IMR-90 (cell line): ENCODE measurements around the gene CCT3. TPM values are rescaled to one million over a fixed set of nuclear protein-coding genes. Genes with fewer than 3 reads are reported as not detected.

Experiments
- ATAC-seq: fragments of 200-7000 bp; cut with Tn5 transposase; 2 replicates; pipeline ENCODE4 v1.9.1; 2020; ENCODE audit warnings: low read depth, mild to moderate bottlenecking, moderate library complexity
- BruUV-seq: library from RNA; stranded (reverse); fragments of 400-500 nt; replicated peaks from 2 replicates; lab custom pipeline; 2021; lab: Mats Ljungman, UMichigan
- CTCF ChIA-PET: fragments of 300-600 bp; formaldehyde crosslinking; extraction: SDS; loops from one replicate; lab custom pipeline; 2021; ENCODE audit warnings: antibody characterized with exemption; lab: Yijun Ruan, JAX
- POLR2A ChIA-PET: fragments of 300-600 bp; sonication (Branson Sonifier 250); formaldehyde crosslinking; loops from one replicate; lab custom pipeline; 2022; ENCODE audit warnings: antibody characterized with exemption; ENCODE audit not compliant: unreplicated experiment; lab: Charles Lee
- DNase-seq: peaks from one replicate; pipeline ENCODE4 v3.0.0; 2013
- H2AFZ ChIP-seq: replicated peaks from 2 replicates; pipeline ENCODE3; 2013; ENCODE audit warnings: low read length, mild to moderate bottlenecking; ENCODE audit not compliant: poor library complexity
- H2AK5ac ChIP-seq: 2 replicates; pipeline ENCODE4 v1.6.1; 2013; ENCODE audit warnings: low read depth, low read length, inconsistent platforms
- H2AK9ac ChIP-seq: replicated peaks from 2 replicates; pipeline ENCODE3; 2013; ENCODE audit warnings: mild to moderate bottlenecking, low read depth, low read length, moderate library complexity; ENCODE audit not compliant: poor library complexity
- H2BK120ac ChIP-seq: 2 replicates; pipeline ENCODE4 v1.6.1; 2013; ENCODE audit warnings: low read depth, low read length, inconsistent platforms
- H2BK15ac ChIP-seq: 3 replicates; pipeline ENCODE4 v1.6.1; 2013; ENCODE audit warnings: low read depth, low read length, inconsistent platforms
- H2BK20ac ChIP-seq: 2 replicates; pipeline ENCODE4 v1.6.1; 2013; ENCODE audit warnings: low read depth, mild to moderate bottlenecking, inconsistent platforms, low read length, moderate library complexity
- H2BK5ac ChIP-seq: 2 replicates; pipeline ENCODE4 v1.6.1; 2013; ENCODE audit warnings: mild to moderate bottlenecking, low read depth, low read length, inconsistent platforms; ENCODE audit not compliant: poor library complexity, severe bottlenecking
- H3K14ac ChIP-seq: replicated peaks from 2 replicates; pipeline ENCODE4 v1.6.1; 2013; ENCODE audit warnings: low read depth, low read length, inconsistent platforms
- H3K18ac ChIP-seq: 2 replicates; pipeline ENCODE4 v1.6.1; 2013; ENCODE audit warnings: low read depth, low read length, control low read depth
- H3K23ac ChIP-seq: 2 replicates; pipeline ENCODE4 v1.6.1; 2013; ENCODE audit warnings: low read depth, low read length, inconsistent platforms
- H3K27ac ChIP-seq: 2 replicates; pipeline ENCODE4 v1.5.1; 2013; ENCODE audit warnings: mild to moderate bottlenecking, control low read depth, low read length; ENCODE audit not compliant: insufficient read depth
- H3K27me3 ChIP-seq: 2 replicates; pipeline ENCODE4 v1.6.1; 2013; ENCODE audit warnings: low read length; ENCODE audit not compliant: control insufficient read depth, insufficient read depth
- H3K36me3 ChIP-seq: 2 replicates; pipeline ENCODE4 v1.6.1; 2013; ENCODE audit warnings: low read length, mixed read lengths; ENCODE audit not compliant: control insufficient read depth, insufficient read depth
- H3K4ac ChIP-seq: 2 replicates; pipeline ENCODE4 v1.6.1; 2013; ENCODE audit warnings: low read depth, low read length, inconsistent platforms
- H3K4me1 ChIP-seq: 2 replicates; pipeline ENCODE4 v1.6.1; 2013; ENCODE audit warnings: low read length, mixed read lengths; ENCODE audit not compliant: control insufficient read depth, insufficient read depth
- H3K4me2 ChIP-seq: 2 replicates; pipeline ENCODE4 v1.6.1; 2013; ENCODE audit warnings: low read depth, mild to moderate bottlenecking, control low read depth, low read length, moderate library complexity
- H3K4me3 ChIP-seq: 2 replicates; pipeline ENCODE4 v1.5.1; 2013; ENCODE audit warnings: low read depth, mild to moderate bottlenecking, control low read depth, low read length, moderate library complexity; ENCODE audit not compliant: insufficient read depth
- H3K56ac ChIP-seq: 2 replicates; pipeline ENCODE4 v1.6.1; 2013; ENCODE audit warnings: low read length, inconsistent platforms; ENCODE audit not compliant: insufficient read depth; ENCODE audit errors: extremely low read depth
- H3K79me1 ChIP-seq, 2 experiments: 2 replicates each; pipeline ENCODE4 v1.6.1; 2013; ENCODE audit warnings: low read length in 2 of 2, inconsistent platforms in 1 of 2, low read depth in 1 of 2
- H3K9ac ChIP-seq: 2 replicates; pipeline ENCODE4 v1.6.1; 2013; ENCODE audit warnings: low read depth, low read length, control low read depth
- H3K9me1 ChIP-seq: 2 replicates; pipeline ENCODE4 v1.6.1; 2013; ENCODE audit warnings: low read length, inconsistent platforms; ENCODE audit not compliant: insufficient read depth
- H3K9me3 ChIP-seq: 2 replicates; pipeline ENCODE4 v1.6.1; 2013; ENCODE audit warnings: low read length; ENCODE audit not compliant: control insufficient read depth, insufficient read depth
- H4K20me1 ChIP-seq: 2 replicates; pipeline ENCODE4 v1.6.1; 2013; ENCODE audit warnings: low read length, inconsistent platforms; ENCODE audit not compliant: insufficient read depth
- H4K5ac ChIP-seq: 2 replicates; pipeline ENCODE4 v1.6.1; 2013; ENCODE audit warnings: mild to moderate bottlenecking, low read depth, low read length, control low read depth
- H4K8ac ChIP-seq, 2 experiments: 2 replicates each; pipeline ENCODE4 v1.6.1; 2013; ENCODE audit warnings: low read depth in 2 of 2, low read length in 2 of 2, control low read depth in 1 of 2, inconsistent platforms in 1 of 2
- H4K91ac ChIP-seq: 2 replicates; pipeline ENCODE4 v1.6.1; 2013; ENCODE audit warnings: low read depth, low read length, inconsistent platforms; ENCODE audit not compliant: insufficient read depth
- BHLHE40 ChIP-seq: fragments of 150-350 bp; IDR thresholded peaks from 2 replicates; pipeline ENCODE4 v1.6.1; 2016; ENCODE audit warnings: mild to moderate bottlenecking, low read depth, low read length
- FOS ChIP-seq: fragments of 150-350 bp; IDR thresholded peaks from 2 replicates; pipeline ENCODE4 v1.6.1; 2016; ENCODE audit warnings: low read depth, low read length
- MXI1 ChIP-seq: IDR thresholded peaks from 2 replicates; pipeline ENCODE4 v1.6.1; 2012; ENCODE audit warnings: low read depth, mild to moderate bottlenecking, low read length, moderate library complexity, borderline replicate concordance
- POLR2A ChIP-seq: IDR thresholded peaks from 2 replicates; pipeline ENCODE4 v1.6.1; 2012; ENCODE audit warnings: mild to moderate bottlenecking, low read depth, low read length
- RAD21 ChIP-seq: IDR thresholded peaks from 2 replicates; pipeline ENCODE4 v1.6.1; 2012; ENCODE audit warnings: low read length, improper control_type of control experiment
- SMC3 ChIP-seq: fragments of 150-350 bp; IDR thresholded peaks from 2 replicates; pipeline ENCODE4 v1.6.1; 2016; ENCODE audit warnings: low read depth, mild to moderate bottlenecking, antibody characterized with exemption, low read length, moderate library complexity
- WGBS, 2 experiments: methylation state at CpG; one replicate each; pipeline versions ENCODE4 v1.1.5 to v1.1.7; 2013; ENCODE audit warnings: missing lambda C conversion rate in 2 of 2; ENCODE audit not compliant: insufficient read length in 1 of 2; ENCODE audit errors: extremely low coverage in 2 of 2; 5-methylcytosine and 5-hydroxymethylcytosine counted together
- dilution Hi-C: fragments of 300-500 bp; cut with HindIII; formaldehyde crosslinking; loops from one replicate; pipeline ENCODE4 v1.14.3; 2018; ENCODE audit warnings: low sequenced_read_pairs; ENCODE audit not compliant: unreplicated experiment
- in situ Hi-C: fragments of 300-500 bp; cut with MboI; formaldehyde crosslinking; loops from 3 replicates; pipeline ENCODE4 v1.14.3; 2019; ENCODE audit warnings: low sequenced_read_pairs, inconsistent platforms, mixed read lengths
- intact Hi-C: fragments of 100-400 bp; cut with micrococcal nuclease; formaldehyde crosslinking; loops from 2 replicates; pipeline ENCODE4 v1.10.0; 2022
- polyA plus RNA-seq, 3 experiments: library from polyadenylated mRNA; depleted of rRNA; stranded (reverse); fragments of >200 nt; gene quantifications; 2 replicates each; pipeline ENCODE4 v1.2.3, GENCODE V29; 2012; ENCODE audit warnings: low replicate concordance in 1 of 3
- total RNA-seq: library from RNA; depleted of rRNA; stranded (reverse); fragments of >200 nt; gene quantifications from 2 replicates; pipeline ENCODE4 v1.2.3, GENCODE V29; 2012
- TF ChIP-seq, protein P1 (sequence below): conservative IDR thresholded peaks from 2 replicates; pipeline ENCODE4 v1.5.1; 2012; ENCODE audit warnings: mild to moderate bottlenecking, low read depth, low read length, improper control_type of control experiment
- TF ChIP-seq, protein P2 (sequence below): fragments of 150-350 bp; IDR thresholded peaks from 2 replicates; pipeline ENCODE4 v1.6.1; 2017; ENCODE audit warnings: mild to moderate bottlenecking, antibody characterized with exemption, low read length, low read depth

Gene CCT3
- total and polyA plus RNA-seq, 2 of the 4 experiments (the other 2 are of a cell fraction) = 313 to 595 TPM

DNA sequence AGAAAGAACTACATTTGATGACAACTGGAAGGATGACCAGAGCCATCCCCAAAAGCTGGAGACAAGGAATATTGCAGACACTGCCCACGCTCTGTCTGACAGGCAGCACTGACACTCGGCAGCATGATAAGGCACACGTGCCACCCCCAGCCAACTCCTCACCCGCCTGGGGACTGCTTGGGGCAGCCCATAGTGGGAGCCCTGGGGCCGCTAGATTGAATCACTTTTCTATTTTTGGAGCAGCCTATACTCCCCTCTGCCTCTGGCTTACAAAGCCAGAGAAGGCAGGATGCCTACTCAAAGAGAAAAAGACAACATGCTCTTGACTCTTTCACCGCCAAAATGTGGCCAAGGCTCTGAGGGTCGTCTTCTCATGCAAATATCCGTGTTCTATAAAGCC is 56.8 kb downstream of the CCT3 start:
- peaks cover 7% of the 10 kb centered on the region for H3K9me1 ChIP-seq
- intact Hi-C loops (no loop called here), dilution Hi-C loops (no loop called here), in situ Hi-C loops (no loop called here)
- H3K23ac ChIP-seq = peak overlapping the region; percentile 25; the same call in 1 of the 2 replicates
- H3K9ac ChIP-seq = peak overlapping the region; percentile 86; the same call in 1 of the 2 replicates
- H3K27ac ChIP-seq = no peak overlapping the region
- peak overlapping the region; percentile 12 for H2AK9ac ChIP-seq
- no peak overlapping the region for H3K56ac ChIP-seq
- no peak overlapping the region for H4K8ac ChIP-seq
- H4K20me1 ChIP-seq = peaks cover 32% of the 10 kb centered on the region
- DNase-seq (peak; percentile 55), ATAC-seq (peak; percentile 6; the same call in 1 of the 2 replicates)
- peak overlapping the region; percentile 90 for H3K4me2 ChIP-seq
- H3K27me3 ChIP-seq = no peaks in the 10 kb centered on the region
- no peaks in the 10 kb centered on the region for H3K9me3 ChIP-seq
- H3K14ac ChIP-seq = peak overlapping the region; percentile 88; the same call in 1 of the 2 replicates
- H2BK5ac ChIP-seq = no peak overlapping the region
- H2BK120ac ChIP-seq = no peak overlapping the region
- no peak overlapping the region for H2BK15ac ChIP-seq
- no peak overlapping the region for H3K18ac ChIP-seq
- no peak overlapping the region for H2AFZ ChIP-seq
- ChIA-PET CTCF (interaction anchor here (0.6 to 1.0 kb wide), 2 partner anchors 18 to 341 kb away, joined by 3 to 7 read pairs; partner anchors contain the start of gene VHLL), POLR2A (interaction anchor here (1.0 kb wide), 1 partner anchor 13 kb away, joined by 3 read pairs; no protein-coding TSS in a partner anchor)
- no peak overlapping the region for H4K91ac ChIP-seq
- H3K4me3 ChIP-seq = peak overlapping the region; percentile 67; the same call in 1 of the 2 replicates
- H2AK5ac ChIP-seq = peak overlapping the region; percentile 76; the same call in 1 of the 2 replicates
- peaks cover 11% of the 10 kb centered on the region for H3K4me1 ChIP-seq
- BruUV-seq = no TSS peak
- peaks cover 45 to 73% of the 10 kb centered on the region in 2 experiments; a peak in 3 of 4 replicates for H3K79me1 ChIP-seq
- peaks cover 18% of the 10 kb centered on the region for H3K36me3 ChIP-seq
- TF ChIP-seq MXI1 (peak; percentile 100), RAD21 (no peak; the same call in 1 of the 2 replicates), BHLHE40 (peak; percentile 95), FOS (0 out of 2 replicates have a peak, but pooled peaks have one; percentile 43), POLR2A (peak; percentile 52; the same call in 1 of the 2 replicates), SMC3 (no peak)
- TF ChIP-seq, protein P1, sequence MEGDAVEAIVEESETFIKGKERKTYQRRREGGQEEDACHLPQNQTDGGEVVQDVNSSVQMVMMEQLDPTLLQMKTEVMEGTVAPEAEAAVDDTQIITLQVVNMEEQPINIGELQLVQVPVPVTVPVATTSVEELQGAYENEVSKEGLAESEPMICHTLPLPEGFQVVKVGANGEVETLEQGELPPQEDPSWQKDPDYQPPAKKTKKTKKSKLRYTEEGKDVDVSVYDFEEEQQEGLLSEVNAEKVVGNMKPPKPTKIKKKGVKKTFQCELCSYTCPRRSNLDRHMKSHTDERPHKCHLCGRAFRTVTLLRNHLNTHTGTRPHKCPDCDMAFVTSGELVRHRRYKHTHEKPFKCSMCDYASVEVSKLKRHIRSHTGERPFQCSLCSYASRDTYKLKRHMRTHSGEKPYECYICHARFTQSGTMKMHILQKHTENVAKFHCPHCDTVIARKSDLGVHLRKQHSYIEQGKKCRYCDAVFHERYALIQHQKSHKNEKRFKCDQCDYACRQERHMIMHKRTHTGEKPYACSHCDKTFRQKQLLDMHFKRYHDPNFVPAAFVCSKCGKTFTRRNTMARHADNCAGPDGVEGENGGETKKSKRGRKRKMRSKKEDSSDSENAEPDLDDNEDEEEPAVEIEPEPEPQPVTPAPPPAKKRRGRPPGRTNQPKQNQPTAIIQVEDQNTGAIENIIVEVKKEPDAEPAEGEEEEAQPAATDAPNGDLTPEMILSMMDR = peak; percentile 26; the same call in 1 of the 2 replicates
- TF ChIP-seq, protein P2, sequence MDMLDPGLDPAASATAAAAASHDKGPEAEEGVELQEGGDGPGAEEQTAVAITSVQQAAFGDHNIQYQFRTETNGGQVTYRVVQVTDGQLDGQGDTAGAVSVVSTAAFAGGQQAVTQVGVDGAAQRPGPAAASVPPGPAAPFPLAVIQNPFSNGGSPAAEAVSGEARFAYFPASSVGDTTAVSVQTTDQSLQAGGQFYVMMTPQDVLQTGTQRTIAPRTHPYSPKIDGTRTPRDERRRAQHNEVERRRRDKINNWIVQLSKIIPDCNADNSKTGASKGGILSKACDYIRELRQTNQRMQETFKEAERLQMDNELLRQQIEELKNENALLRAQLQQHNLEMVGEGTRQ = peak; percentile 72
- no peak overlapping the region for H4K5ac ChIP-seq
- H2BK20ac ChIP-seq = no peak overlapping the region
- WGBS, 2 experiments = 7% methylated on average over 3 of the region's 8 CpGs; no CpG with 5 or more reads in 1 of the 2 experiments
- peak overlapping the region; percentile 53; the same call in 1 of the 2 replicates for H3K4ac ChIP-seq
